Measurements from ENCODE around the gene GPC4.
"Not testable (repeated sequence)": the region's sequence is repeated elsewhere in the genome, so short reads cannot be mapped to it uniquely, and the experiment has no call there.

Gene GPC4

DNA sequence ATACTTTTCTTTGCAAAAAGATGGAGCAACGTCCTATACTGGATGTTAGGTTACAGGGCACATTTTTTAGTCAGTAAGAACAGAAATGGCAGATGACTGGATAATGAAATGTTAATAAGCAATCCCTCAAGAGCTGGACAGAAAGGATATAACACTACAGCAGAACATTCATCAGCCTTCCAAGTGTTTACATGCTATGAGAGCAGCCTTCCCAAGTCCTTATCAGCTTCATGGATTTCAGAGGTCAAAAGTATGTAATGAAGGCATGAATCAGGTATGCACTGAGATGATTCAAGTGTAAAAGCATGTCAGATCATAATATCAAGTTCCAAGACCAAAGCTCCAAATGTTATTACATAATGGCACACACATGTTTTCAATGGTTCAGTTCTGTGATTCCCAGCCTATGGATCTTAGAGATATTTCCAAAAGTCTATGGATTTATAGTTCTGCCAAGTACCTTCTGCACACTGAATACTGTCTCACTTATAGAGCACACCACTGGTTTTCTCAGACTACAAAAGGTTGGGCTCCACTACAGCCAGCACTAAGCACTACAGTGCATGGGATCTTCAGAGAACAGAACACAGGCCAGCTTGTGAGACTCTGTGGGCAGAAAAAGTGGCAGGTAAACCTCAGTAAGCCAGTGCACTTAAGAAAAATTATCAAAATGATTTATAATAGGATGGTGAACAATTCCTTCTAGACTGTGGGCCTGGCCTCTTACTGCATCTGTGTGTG, 49.2 kb downstream of the GPC4 start:
- DNase-seq, result no peak

DNA sequence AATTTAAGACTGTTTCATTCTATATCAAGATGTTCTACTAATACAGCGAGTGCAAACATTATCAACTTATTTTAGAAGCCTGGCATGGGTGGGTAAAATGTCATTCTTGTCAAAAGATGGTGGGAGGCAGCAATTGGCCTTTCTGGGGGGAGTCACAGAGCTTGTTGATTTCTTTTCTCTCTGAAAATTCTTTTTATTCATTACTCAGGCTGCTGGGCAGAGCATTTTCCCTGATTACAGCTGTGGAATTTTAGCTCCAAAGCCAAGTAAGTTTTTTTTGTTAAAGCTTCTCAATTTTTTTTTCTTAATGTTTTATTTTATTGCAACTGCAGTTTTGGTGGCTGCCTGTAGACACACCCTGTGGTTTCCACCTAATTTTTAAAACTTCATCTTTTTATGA, 50.4 kb downstream of the GPC4 start:
- DNase-seq, result no peak

GRCh38 chrX:133364196-133364595, 51.1 kb downstream of the GPC4 start:
- DNase-seq, result no peak

- no peak for DNase-seq
Measured at GRCh38 chrX:133362538-133362937, 52.8 kb downstream of the GPC4 start.

GRCh38 chrX:133359466-133359865, 55.8 kb downstream of the GPC4 start:
- no peak for DNase-seq

GRCh38 chrX:133353233-133353632, 62.1 kb downstream of the GPC4 start:
- no peak for DNase-seq

GRCh38 chrX:133350751-133351150, 64.5 kb downstream of the GPC4 start:
- DNase-seq, result no peak

DNA sequence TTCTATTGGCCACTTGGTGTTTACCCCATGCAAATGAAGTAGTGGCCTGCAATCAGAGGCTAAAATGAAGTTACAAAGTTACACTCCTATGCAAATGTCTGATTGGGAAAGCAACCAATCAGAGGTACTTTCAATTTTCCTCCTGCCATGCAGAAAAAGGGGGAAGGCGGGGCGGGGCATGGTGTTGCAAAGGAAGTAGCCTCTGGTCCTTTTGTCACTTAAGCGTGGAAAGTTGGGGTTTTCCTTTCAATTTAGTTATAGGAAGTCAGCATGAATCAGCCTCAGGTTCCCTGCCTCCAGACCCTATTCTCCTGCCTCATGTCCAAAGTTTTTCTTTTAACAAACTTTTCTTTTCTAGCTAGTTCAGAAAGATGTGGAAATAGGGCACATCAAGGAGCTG, 69.3 kb downstream of the GPC4 start:
- no peak for DNase-seq

- DNase-seq, result no peak
Measured at GRCh38 chrX:133339566-133339965, 75.7 kb downstream of the GPC4 start.

DNA sequence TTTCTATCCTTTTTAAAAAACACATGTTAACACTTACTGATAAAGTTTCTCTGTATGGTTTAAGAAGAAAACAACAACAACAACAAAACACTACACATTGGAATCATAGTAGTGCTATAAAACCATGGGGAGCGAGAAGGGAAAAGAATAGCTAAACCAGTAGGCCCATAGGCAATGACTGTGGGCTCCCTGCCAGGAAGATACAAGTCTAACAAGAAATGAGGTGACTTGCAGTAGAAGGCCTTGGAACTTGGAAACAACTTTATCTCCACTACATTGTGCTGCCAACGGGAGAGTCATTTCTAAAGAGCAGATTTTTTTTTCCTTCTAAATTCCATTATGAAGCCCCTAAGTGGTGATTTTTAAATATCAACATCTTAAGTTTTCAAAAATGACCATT, 78.0 kb downstream of the GPC4 start:
- no peak for DNase-seq

- no peak for DNase-seq
Measured at GRCh38 chrX:133335027-133335426, 80.3 kb downstream of the GPC4 start.

GRCh38 chrX:133333154-133333750, 82.0 kb downstream of the GPC4 start:
- no peak for DNase-seq

DNA sequence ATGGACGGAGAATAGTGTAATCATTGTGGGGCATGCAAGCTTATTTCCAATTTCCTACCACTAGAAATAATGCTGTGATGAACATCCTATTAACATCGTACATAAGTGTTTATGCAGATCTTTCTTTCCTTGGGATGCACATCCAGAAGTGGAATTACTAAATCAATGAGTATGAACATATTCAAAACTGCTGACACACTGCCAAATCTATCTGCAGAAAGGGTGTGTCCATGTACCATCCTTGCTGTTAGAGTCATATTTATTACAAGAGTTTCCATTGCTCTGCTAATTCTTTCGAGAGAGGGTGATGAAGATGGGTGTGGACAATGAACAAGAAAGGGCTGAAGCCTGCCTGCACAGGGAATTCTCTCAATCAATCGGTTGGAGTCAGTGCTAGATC, 82.6 kb downstream of the GPC4 start:
- DNase-seq, result no peak

DNA sequence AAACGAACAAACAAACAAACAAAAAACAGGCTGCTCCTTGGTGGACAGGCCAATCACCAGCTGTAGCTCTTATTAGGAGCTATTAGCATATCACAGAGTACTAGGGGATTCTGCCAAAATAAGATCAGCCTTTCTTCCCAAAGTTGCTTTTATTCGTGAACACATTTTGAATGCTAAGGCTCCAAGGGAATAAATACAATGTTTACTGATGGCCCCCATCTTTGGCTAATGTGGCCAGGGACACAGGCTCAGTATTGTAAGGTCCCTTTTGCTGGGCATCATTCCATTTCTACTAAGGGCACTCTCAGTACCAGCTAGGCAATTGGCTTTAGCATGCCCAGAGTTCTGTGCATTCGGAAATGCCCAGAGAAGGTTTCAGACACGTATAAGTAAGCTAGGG, 84.3 kb downstream of the GPC4 start:
- DNase-seq, result no peak

- DNase-seq, result no peak
Measured at GRCh38 chrX:133325422-133325821, 89.9 kb downstream of the GPC4 start.

GRCh38 chrX:133323431-133323830, 91.9 kb downstream of the GPC4 start:
- no peak for DNase-seq

DNA sequence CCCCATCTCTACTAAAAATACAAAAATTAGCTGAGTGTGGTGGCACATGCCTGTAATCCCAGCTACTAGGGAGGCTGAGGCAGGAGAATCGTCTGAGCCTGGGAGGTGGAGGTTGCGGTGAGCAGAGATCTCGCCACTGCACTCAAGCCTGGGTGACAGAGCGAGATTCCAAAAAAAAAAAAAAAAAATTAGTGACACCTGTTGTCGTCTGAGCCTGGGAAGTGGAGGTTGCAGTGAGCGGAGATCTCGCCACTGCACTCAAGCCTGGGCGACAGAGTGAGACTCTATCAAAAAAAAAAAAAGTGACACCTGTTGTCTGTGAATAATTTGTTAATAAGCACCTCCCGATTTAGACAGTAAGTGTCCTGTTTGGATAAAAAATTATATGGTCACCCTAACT, 93.0 kb downstream of the GPC4 start:
- not testable (repeated sequence) for DNase-seq

DNA sequence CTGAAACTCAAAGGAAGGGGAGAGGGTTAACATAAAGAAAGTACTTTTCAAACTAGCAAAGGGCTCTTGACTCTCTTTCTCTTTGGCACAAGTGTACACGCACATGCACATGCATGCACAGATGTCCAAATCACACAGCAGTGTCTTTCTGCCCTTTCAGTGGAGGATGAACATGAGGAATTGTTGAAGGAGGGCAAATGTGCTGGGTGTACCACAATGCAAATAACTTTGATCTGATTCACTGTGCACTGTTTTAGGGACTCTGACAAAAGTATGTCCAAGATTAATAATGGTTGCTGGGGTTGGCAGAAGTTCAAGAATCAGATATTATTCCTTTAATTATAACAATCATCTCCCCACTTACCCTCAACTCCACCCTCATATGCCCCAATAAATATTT, 93.8 kb downstream of the GPC4 start:
- DNase-seq, result no peak

- no peak for DNase-seq
Measured at GRCh38 chrX:133314281-133314680, 101.0 kb downstream of the GPC4 start.

- DNase-seq, result no peak
Measured at GRCh38 chrX:133308499-133308897, 106.8 kb downstream of the GPC4 start.

GRCh38 chrX:133307637-133308498, 107.4 kb downstream of the GPC4 start:
- no peak for DNase-seq

- DNase-seq, result no peak
Measured at GRCh38 chrX:133307094-133307493, 108.2 kb downstream of the GPC4 start.

- no peak for DNase-seq
Measured at GRCh38 chrX:133306316-133306715, 109.0 kb downstream of the GPC4 start.

- DNase-seq, result no peak
Measured at GRCh38 chrX:133305348-133305747, 109.9 kb downstream of the GPC4 start.

Data from CD4-positive, alpha-beta T cell treated with Interleukin-6 for 4 hours (primary cell).